ENCODE results near the gene CERS5. TPM values are rescaled to one million over a fixed set of nuclear protein-coding genes. Genes with fewer than 3 reads are reported as not detected.

The CERS5 gene
- total and polyA plus RNA-seq, 10 of the 15 experiments (the other 5 are each of a cell fraction or from before 2014, with no cell fraction given) = 6.8 to 50.1 (median 31.8) TPM

DNA sequence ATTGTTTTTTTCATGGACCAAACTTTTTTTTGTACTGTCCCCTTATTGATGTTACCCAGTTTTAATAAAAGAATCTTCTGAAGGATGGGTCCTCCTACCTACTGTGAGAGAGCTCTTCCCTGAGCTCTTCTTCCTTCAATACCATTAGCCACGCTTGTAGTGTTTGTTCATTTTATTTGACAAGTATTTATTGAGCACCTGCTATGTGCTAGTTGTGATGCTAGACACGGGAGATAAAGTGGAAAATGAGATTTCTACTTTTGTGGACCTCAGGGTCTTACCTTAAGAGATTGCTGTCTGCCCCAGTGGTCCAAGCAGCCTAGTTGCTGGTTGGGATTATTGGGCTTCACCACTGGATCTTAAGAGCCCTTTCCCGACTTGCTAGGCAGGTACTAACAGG is 66.6 kb downstream of the CERS5 start:
- peaks cover 23 to 29% of the 10 kb centered on the region in 2 experiments for H3K36me3 ChIP-seq (ENCODE audit: control insufficient read depth in 2 of 2, insufficient read depth in 2 of 2, low read length in 1 of 2)
- RAD21 ChIA-PET (ENCODE audit: unreplicated experiment) = interaction anchor here (1.0 to 1.4 kb wide), 2 partner anchors 10 to 11 kb away, joined by 4 to 5 read pairs; partner anchors contain the start of gene COX14
- CTCF ChIA-PET = interaction anchor here (0.5 to 4.5 kb wide), 6 partner anchors 11 to 1167 kb away, joined by 3 to 40 read pairs (median 4); partner anchors contain the start of gene COX14
- SMC1A ChIA-PET (ENCODE audit: uncharacterized antibody, unreplicated experiment) = no interaction called here
- DNase-seq (ENCODE audit: low read depth, low spot score) = no peak
- no peak overlapping the region for H3K4me2 ChIP-seq (ENCODE audit: control insufficient read depth, insufficient read depth)
- no peak overlapping the region for H3K9ac ChIP-seq (ENCODE audit: control insufficient read depth, insufficient read depth, low read length)
- no TSS peak for BruUV-seq (replicated peaks)
- intact Hi-C loops (cut with micrococcal nuclease; ENCODE audit: unreplicated experiment) (no loop called here), in situ Hi-C loops (cut with MboI) (no loop called here)
- no peaks in the 10 kb centered on the region for H3K79me2 ChIP-seq (ENCODE audit: control insufficient read depth, insufficient read depth, low read length)
- H2AFZ ChIP-seq (ENCODE audit: control insufficient read depth, low read depth, low read length) = no peak overlapping the region
- ATAC-seq = no peak
- H3K4me3 ChIP-seq = no peak overlapping the region
- no peaks in the 10 kb centered on the region for H3K27me3 ChIP-seq (replicated peaks in 1 of 2; ENCODE audit: control insufficient read depth in 2 of 2, insufficient read depth in 2 of 2, low read length in 1 of 2)
- TF ChIP-seq, protein P1, sequence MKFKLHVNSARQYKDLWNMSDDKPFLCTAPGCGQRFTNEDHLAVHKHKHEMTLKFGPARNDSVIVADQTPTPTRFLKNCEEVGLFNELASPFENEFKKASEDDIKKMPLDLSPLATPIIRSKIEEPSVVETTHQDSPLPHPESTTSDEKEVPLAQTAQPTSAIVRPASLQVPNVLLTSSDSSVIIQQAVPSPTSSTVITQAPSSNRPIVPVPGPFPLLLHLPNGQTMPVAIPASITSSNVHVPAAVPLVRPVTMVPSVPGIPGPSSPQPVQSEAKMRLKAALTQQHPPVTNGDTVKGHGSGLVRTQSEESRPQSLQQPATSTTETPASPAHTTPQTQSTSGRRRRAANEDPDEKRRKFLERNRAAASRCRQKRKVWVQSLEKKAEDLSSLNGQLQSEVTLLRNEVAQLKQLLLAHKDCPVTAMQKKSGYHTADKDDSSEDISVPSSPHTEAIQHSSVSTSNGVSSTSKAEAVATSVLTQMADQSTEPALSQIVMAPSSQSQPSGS (IDR thresholded peaks at IDR 0.05; ENCODE audit: low read length) = no peak
- no peak for TF ChIP-seq EP300 (IDR thresholded peaks at IDR 0.05; ENCODE audit: borderline replicate concordance in 1 of 2, control insufficient read depth in 1 of 2, low read depth in 2 of 2, low read length in 2 of 2)
- TF ChIP-seq CHD1 (IDR thresholded peaks at IDR 0.05; ENCODE audit: low read depth, low read length) = no peak
- TF ChIP-seq, protein P2, sequence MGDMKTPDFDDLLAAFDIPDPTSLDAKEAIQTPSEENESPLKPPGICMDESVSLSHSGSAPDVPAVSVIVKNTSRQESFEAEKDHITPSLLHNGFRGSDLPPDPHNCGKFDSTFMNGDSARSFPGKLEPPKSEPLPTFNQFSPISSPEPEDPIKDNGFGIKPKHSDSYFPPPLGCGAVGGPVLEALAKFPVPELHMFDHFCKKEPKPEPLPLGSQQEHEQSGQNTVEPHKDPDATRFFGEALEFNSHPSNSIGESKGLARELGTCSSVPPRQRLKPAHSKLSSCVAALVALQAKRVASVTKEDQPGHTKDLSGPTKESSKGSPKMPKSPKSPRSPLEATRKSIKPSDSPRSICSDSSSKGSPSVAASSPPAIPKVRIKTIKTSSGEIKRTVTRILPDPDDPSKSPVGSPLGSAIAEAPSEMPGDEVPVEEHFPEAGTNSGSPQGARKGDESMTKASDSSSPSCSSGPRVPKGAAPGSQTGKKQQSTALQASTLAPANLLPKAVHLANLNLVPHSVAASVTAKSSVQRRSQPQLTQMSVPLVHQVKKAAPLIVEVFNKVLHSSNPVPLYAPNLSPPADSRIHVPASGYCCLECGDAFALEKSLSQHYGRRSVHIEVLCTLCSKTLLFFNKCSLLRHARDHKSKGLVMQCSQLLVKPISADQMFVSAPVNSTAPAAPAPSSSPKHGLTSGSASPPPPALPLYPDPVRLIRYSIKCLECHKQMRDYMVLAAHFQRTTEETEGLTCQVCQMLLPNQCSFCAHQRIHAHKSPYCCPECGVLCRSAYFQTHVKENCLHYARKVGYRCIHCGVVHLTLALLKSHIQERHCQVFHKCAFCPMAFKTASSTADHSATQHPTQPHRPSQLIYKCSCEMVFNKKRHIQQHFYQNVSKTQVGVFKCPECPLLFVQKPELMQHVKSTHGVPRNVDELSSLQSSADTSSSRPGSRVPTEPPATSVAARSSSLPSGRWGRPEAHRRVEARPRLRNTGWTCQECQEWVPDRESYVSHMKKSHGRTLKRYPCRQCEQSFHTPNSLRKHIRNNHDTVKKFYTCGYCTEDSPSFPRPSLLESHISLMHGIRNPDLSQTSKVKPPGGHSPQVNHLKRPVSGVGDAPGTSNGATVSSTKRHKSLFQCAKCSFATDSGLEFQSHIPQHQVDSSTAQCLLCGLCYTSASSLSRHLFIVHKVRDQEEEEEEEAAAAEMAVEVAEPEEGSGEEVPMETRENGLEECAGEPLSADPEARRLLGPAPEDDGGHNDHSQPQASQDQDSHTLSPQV (IDR thresholded peaks at IDR 0.05) = no peak
- no peak for TF ChIP-seq MXI1 (IDR thresholded peaks at IDR 0.05; ENCODE audit: low read depth, low read length)
- no peak for TF ChIP-seq RFX5 (IDR thresholded peaks at IDR 0.05; ENCODE audit: low read depth, low read length)
- TF ChIP-seq CBX5 (IDR thresholded peaks at IDR 0.05; ENCODE audit: low read depth) = no peak
- TF ChIP-seq SMC3 (IDR thresholded peaks at IDR 0.05; ENCODE audit: borderline replicate concordance, low read length) = no peak
- no peak for TF ChIP-seq ETV6 (conservative IDR thresholded peaks at IDR 0.05 in 1 of 2, IDR thresholded peaks at IDR 0.05 in 1 of 2; ENCODE audit: borderline replicate concordance in 1 of 2, low read depth in 1 of 2)
- no peak for TF ChIP-seq KDM1A (IDR thresholded peaks at IDR 0.05; ENCODE audit: borderline replicate concordance)
- no peak for TF ChIP-seq HDAC6 (IDR thresholded peaks at IDR 0.05; ENCODE audit: unreplicated experiment)
- no peak for TF ChIP-seq GATAD2B (conservative IDR thresholded peaks at IDR 0.05; ENCODE audit: low read depth)
- no peak for TF ChIP-seq LARP7 (IDR thresholded peaks at IDR 0.05)
- TF ChIP-seq, protein P3, sequence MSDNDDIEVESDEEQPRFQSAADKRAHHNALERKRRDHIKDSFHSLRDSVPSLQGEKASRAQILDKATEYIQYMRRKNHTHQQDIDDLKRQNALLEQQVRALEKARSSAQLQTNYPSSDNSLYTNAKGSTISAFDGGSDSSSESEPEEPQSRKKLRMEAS (IDR thresholded peaks at IDR 0.05; ENCODE audit: low read depth, low read length) = no peak
- TF ChIP-seq RELA (IDR thresholded peaks at IDR 0.05; ENCODE audit: borderline replicate concordance, partially characterized antibody) = no peak
- no peak for TF ChIP-seq HCFC1 (IDR thresholded peaks at IDR 0.05; ENCODE audit: low read length)
- TF ChIP-seq BCL11A (IDR thresholded peaks at IDR 0.05; ENCODE audit: low read depth, low read length) = no peak
- no peak for TF ChIP-seq BACH1 (IDR thresholded peaks at IDR 0.05; ENCODE audit: borderline replicate concordance)
- no peak for FAIRE-seq
- no peaks in the 10 kb centered on the region for H3K4me1 ChIP-seq (ENCODE audit: control insufficient read depth, insufficient read depth, low read length)
- POLR2A ChIA-PET = no interaction called here
- H3K27ac ChIP-seq (ENCODE audit: control insufficient read depth, insufficient read depth) = no peak overlapping the region
- H4K20me1 ChIP-seq (ENCODE audit: control insufficient read depth, insufficient read depth) = no peaks in the 10 kb centered on the region
- WGBS (ENCODE audit: insufficient coverage, insufficient replicate concordance, low lambda C conversion rate, missing lambda C conversion rate) = 92% methylated on average over 3 of the region's 3 CpGs
- H3K9me3 ChIP-seq (replicated peaks; ENCODE audit: control insufficient read depth, insufficient read depth, low read length) = no peaks in the 10 kb centered on the region
